Panc1 (cell line): Measurements from ENCODE around the gene MMP23B. TPM values are rescaled to one million over a fixed set of nuclear protein-coding genes. Genes with fewer than 3 reads are reported as not detected.
"Not testable (repeated sequence)": the region's sequence is repeated elsewhere in the genome, so short reads cannot be mapped to it uniquely, and the experiment has no call there.

ENCODE experiments used
- ATAC-seq: fragments of 200-7000 bp; cut with Tn5 transposase; 2 replicates; pipeline ENCODE4 v1.9.1; 2020; ENCODE audit warnings: mild to moderate bottlenecking, moderate library complexity
- BruUV-seq: library from RNA; stranded (reverse); fragments of 400-500 nt; replicated peaks from 2 replicates; lab custom pipeline; 2021; lab: Mats Ljungman, UMichigan
- CTCF ChIA-PET: fragments of 300-600 bp; sonication (Branson Sonifier 250); formaldehyde crosslinking; loops from one replicate; lab custom pipeline; 2022; ENCODE audit warnings: antibody characterized with exemption; lab: Charles Lee
- POLR2A ChIA-PET: fragments of 300-600 bp; sonication (Branson Sonifier 250); formaldehyde crosslinking; loops from one replicate; lab custom pipeline; 2022; ENCODE audit warnings: antibody characterized with exemption; lab: Charles Lee
- DNase-seq: peaks from one replicate; pipeline ENCODE4 v3.0.0-alpha.2; 2010; ENCODE audit warnings: low read depth, low spot score
- H3K27ac ChIP-seq: 2 replicates; pipeline ENCODE4 v1.5.1; 2011; ENCODE audit warnings: mild to moderate bottlenecking, low read length, inconsistent platforms
- H3K27me3 ChIP-seq: fragments of 200-500 bp; sonication (Bioruptor generic); 2 replicates; pipeline ENCODE4 v1.6.0; 2014; ENCODE audit warnings: low read length, inconsistent platforms; ENCODE audit not compliant: control insufficient read depth, insufficient read depth
- H3K36me3 ChIP-seq: fragments of 200-500 bp; sonication (Bioruptor generic); 2 replicates; pipeline ENCODE4 v1.5.1; 2014; ENCODE audit warnings: inconsistent platforms, mild to moderate bottlenecking, low read length, moderate library complexity; ENCODE audit not compliant: control insufficient read depth, insufficient read depth
- H3K4me1 ChIP-seq: 2 replicates; pipeline ENCODE4 v1.5.1; 2011; ENCODE audit warnings: inconsistent platforms, mild to moderate bottlenecking, low read length, moderate library complexity; ENCODE audit not compliant: control insufficient read depth, insufficient read depth
- H3K4me3 ChIP-seq, 2 experiments: 2 replicates each; pipeline ENCODE4 v1.5.1; 2011 to 2012; ENCODE audit warnings: low read depth in 2 of 2, low read length in 2 of 2, mild to moderate bottlenecking in 2 of 2, inconsistent platforms in 1 of 2, moderate library complexity in 1 of 2
- H3K9me3 ChIP-seq: fragments of 200-500 bp; sonication (Bioruptor generic); 2 replicates; pipeline ENCODE4 v1.5.1; 2014; ENCODE audit warnings: low read depth, mild to moderate bottlenecking, inconsistent platforms, low read length, moderate library complexity; ENCODE audit not compliant: control insufficient read depth, insufficient read depth
- in situ Hi-C: cut with HindIII; loops from 2 replicates; pipeline ENCODE4 v1.10.0; 2016; ENCODE audit warnings: low sequenced_read_pairs, low pct_unique_long_range_greater_than_20kb
- intact Hi-C: fragments of 100-400 bp; cut with micrococcal nuclease; formaldehyde crosslinking; loops from one replicate; pipeline ENCODE4 v1.10.0; 2022; ENCODE audit not compliant: unreplicated experiment
- total RNA-seq: library from RNA; stranded (reverse); gene quantifications from one replicate; pipeline ENCODE4 v1.2.1, GENCODE V29; 2021; ENCODE audit not compliant: unreplicated experiment

The MMP23B gene
- total RNA-seq, 1 experiment from 2014 or later, result 5.0 TPM

- POLR2A ChIA-PET, result interaction anchor here (0.7 kb wide), 1 partner anchor 31 kb away, joined by 3 read pairs; no protein-coding TSS in a partner anchor
- H3K27ac ChIP-seq, H3K4me3 ChIP-seq, H3K27me3 ChIP-seq, DNase-seq, intact Hi-C loops, CTCF ChIA-PET, H3K9me3 ChIP-seq, BruUV-seq, H3K4me1 ChIP-seq, H3K36me3 ChIP-seq, in situ Hi-C loops, ATAC-seq: not testable (repeated sequence)
These were observed 6.6 kb downstream of the MMP23B start for GRCh38 chr1:1638528-1638927.

- CTCF ChIA-PET, H3K9me3 ChIP-seq, H3K27ac ChIP-seq, ATAC-seq, H3K4me1 ChIP-seq, DNase-seq, H3K36me3 ChIP-seq, H3K4me3 ChIP-seq, BruUV-seq, intact Hi-C loops, in situ Hi-C loops, H3K27me3 ChIP-seq: not testable (repeated sequence)
- POLR2A ChIA-PET, result interaction anchor here (0.7 kb wide), 1 partner anchor 32 kb away, joined by 3 read pairs; no protein-coding TSS in a partner anchor
These were observed 7.4 kb downstream of the MMP23B start for GRCh38 chr1:1639368-1639767.

- CTCF ChIA-PET, H3K4me1 ChIP-seq, H3K27me3 ChIP-seq, H3K27ac ChIP-seq, ATAC-seq, H3K9me3 ChIP-seq, BruUV-seq, in situ Hi-C loops, intact Hi-C loops, H3K4me3 ChIP-seq, DNase-seq, H3K36me3 ChIP-seq, POLR2A ChIA-PET: not testable (repeated sequence)
These were observed 8.1 kb downstream of the MMP23B start for GRCh38 chr1:1640081-1640480.

- H3K27me3 ChIP-seq, ATAC-seq, CTCF ChIA-PET, BruUV-seq, H3K36me3 ChIP-seq, DNase-seq, in situ Hi-C loops, intact Hi-C loops, POLR2A ChIA-PET, H3K4me3 ChIP-seq, H3K4me1 ChIP-seq, H3K9me3 ChIP-seq, H3K27ac ChIP-seq: not testable (repeated sequence)
These were observed 8.9 kb downstream of the MMP23B start for GRCh38 chr1:1640711-1641461.

GRCh38 chr1:1646326-1646725, 14.4 kb downstream of the MMP23B start:
- in situ Hi-C loops, H3K27ac ChIP-seq, H3K4me3 ChIP-seq, H3K9me3 ChIP-seq, ATAC-seq, H3K36me3 ChIP-seq, intact Hi-C loops, BruUV-seq, H3K27me3 ChIP-seq, DNase-seq, H3K4me1 ChIP-seq, POLR2A ChIA-PET: not testable (repeated sequence)
- CTCF ChIA-PET, result interaction anchor here (0.6 kb wide), 1 partner anchor 60 kb away, joined by 3 read pairs; no protein-coding TSS in a partner anchor

GRCh38 chr1:1647567-1648241, 15.7 kb downstream of the MMP23B start:
- in situ Hi-C loops, H3K4me3 ChIP-seq, H3K36me3 ChIP-seq, DNase-seq, BruUV-seq, intact Hi-C loops, H3K4me1 ChIP-seq, POLR2A ChIA-PET, H3K27ac ChIP-seq, H3K9me3 ChIP-seq, CTCF ChIA-PET, ATAC-seq, H3K27me3 ChIP-seq: not testable (repeated sequence)

- ATAC-seq, intact Hi-C loops, H3K27ac ChIP-seq, H3K36me3 ChIP-seq, H3K9me3 ChIP-seq, H3K4me3 ChIP-seq, H3K4me1 ChIP-seq, BruUV-seq, in situ Hi-C loops, DNase-seq, CTCF ChIA-PET, POLR2A ChIA-PET, H3K27me3 ChIP-seq: not testable (repeated sequence)
These were observed 16.3 kb downstream of the MMP23B start for GRCh38 chr1:1648265-1648664.
